ENCODE measurements around the gene PURA. TPM values are rescaled to one million over a fixed set of nuclear protein-coding genes. Genes with fewer than 3 reads are reported as not detected.

The PURA gene
- total and polyA plus RNA-seq, 4 donors: 3.5 to 22.1 (median 11.6) TPM

DNA sequence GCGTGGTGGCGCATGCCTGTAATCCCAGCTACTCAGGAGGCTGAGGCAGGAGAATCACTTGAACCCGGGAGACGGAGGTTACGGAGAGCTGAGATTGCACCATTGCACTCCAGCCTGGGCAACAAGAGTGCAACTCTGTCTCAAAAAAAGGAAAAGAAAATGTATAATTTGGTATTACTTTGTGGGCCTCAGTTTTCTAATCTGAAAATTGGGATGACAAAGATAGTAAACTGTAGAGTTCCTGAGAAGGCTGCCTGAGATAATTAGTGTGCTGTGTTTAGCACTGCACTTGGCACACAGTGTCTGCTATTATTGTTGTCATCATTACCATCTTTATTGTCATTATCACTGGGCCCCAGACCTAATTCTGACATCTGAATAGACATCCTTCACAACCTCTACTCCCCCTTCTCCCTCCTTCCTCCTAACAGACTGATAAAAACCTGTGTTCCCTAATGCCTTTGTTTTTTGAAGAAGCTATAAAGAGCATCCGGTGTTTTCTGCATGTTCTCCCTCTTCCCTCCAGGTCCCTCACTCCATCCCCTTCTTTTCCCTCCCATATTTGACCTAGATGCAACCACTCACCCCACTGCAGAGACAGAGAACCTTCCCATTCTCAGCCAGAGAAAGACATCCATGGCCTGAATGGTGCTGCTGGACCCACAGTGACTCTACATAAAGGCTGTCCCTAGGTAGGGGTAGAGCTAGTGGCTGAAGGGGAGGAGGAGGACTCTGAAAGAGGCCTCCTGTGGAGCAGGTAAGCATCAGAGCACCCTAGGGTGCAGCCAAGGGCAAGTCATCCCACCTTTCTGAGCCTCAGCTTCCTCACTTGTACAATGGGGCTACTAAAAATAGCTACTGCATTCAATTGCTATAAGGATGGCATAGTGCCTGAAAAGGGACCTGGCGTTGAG is 45.4 kb downstream of the PURA start:
- ATAC-seq (ENCODE audit: insufficient read depth, low FRiP score): no peak
- Histone ChIP-seq H3K36me3 (ENCODE audit: control insufficient read depth in 4 of 4, insufficient read depth in 4 of 4, low read length in 4 of 4) (no peaks in the 10 kb centered on the region), H3K9ac (ENCODE audit: insufficient read depth in 1 of 2, low read length in 2 of 2) (no peak overlapping the region), H3K27me3 (ENCODE audit: control insufficient read depth in 3 of 3, insufficient read depth in 3 of 3, low read length in 2 of 3) (no peaks in the 10 kb centered on the region), H3K4me3 (no peak overlapping the region), H3K4me1 (ENCODE audit: control insufficient read depth in 5 of 5, insufficient read depth in 5 of 5, low read length in 5 of 5) (peaks cover 0 to 7% (median 4%) of the 10 kb centered on the region in 5 donors), H3K9me3 (ENCODE audit: control insufficient read depth in 4 of 4, insufficient read depth in 3 of 4, low read length in 3 of 4) (no peaks in the 10 kb centered on the region), H3K27ac (ENCODE audit: low read depth in 1 of 2, low read length in 1 of 2) (no peak overlapping the region)
- TF ChIP-seq, protein P1, sequence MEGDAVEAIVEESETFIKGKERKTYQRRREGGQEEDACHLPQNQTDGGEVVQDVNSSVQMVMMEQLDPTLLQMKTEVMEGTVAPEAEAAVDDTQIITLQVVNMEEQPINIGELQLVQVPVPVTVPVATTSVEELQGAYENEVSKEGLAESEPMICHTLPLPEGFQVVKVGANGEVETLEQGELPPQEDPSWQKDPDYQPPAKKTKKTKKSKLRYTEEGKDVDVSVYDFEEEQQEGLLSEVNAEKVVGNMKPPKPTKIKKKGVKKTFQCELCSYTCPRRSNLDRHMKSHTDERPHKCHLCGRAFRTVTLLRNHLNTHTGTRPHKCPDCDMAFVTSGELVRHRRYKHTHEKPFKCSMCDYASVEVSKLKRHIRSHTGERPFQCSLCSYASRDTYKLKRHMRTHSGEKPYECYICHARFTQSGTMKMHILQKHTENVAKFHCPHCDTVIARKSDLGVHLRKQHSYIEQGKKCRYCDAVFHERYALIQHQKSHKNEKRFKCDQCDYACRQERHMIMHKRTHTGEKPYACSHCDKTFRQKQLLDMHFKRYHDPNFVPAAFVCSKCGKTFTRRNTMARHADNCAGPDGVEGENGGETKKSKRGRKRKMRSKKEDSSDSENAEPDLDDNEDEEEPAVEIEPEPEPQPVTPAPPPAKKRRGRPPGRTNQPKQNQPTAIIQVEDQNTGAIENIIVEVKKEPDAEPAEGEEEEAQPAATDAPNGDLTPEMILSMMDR (IDR thresholded peaks at IDR 0.05; ENCODE audit: control extremely low read depth, extremely low read depth): no peak
- 83 to 86% methylated on average over 7 of the region's 7 CpGs for WGBS, 2 donors
- no peak for DNase-seq

DNA sequence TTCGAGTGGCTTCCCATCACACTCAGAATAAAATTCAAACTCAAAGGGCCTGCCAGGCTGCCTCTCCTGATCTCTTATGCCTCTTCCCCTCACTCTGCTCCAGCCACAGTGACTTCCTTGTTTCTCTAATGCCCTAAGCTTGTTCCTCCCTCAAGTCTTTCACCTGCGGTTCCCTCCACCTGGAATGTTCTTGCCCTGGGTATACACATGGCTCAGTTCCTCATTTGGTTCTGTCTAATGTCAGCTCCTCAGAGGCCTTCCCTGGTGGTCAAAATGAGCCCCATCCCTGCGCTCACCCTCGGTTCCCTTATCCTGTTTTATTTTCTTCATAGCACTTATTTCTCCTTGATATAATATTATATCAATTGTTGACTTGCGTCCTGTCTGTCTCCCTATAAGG is 48.4 kb downstream of the PURA start:
- ATAC-seq (ENCODE audit: insufficient read depth, low FRiP score): no peak
- H3K4me1 ChIP-seq (ENCODE audit: control insufficient read depth in 5 of 5, insufficient read depth in 5 of 5, low read length in 5 of 5): peaks cover 0 to 8% (median 0%) of the 10 kb centered on the region in 5 donors
- TF ChIP-seq, protein P1 (IDR thresholded peaks at IDR 0.05; ENCODE audit: control extremely low read depth, extremely low read depth): no peak
- H3K36me3 ChIP-seq (ENCODE audit: control insufficient read depth in 4 of 4, insufficient read depth in 4 of 4, low read length in 4 of 4): no peaks in the 10 kb centered on the region
- 75 to 76% methylated on average over 5 of the region's 5 CpGs for WGBS, 2 donors
- no peak overlapping the region for H3K9ac ChIP-seq (ENCODE audit: insufficient read depth in 1 of 2, low read length in 2 of 2)
- no peak overlapping the region for H3K27ac ChIP-seq (ENCODE audit: low read depth in 1 of 2, low read length in 1 of 2)
- no peak overlapping the region for H3K4me3 ChIP-seq
- no peaks in the 10 kb centered on the region for H3K27me3 ChIP-seq (ENCODE audit: control insufficient read depth in 3 of 3, insufficient read depth in 3 of 3, low read length in 2 of 3)
- no peaks in the 10 kb centered on the region for H3K9me3 ChIP-seq (ENCODE audit: control insufficient read depth in 4 of 4, insufficient read depth in 3 of 4, low read length in 3 of 4)
- DNase-seq: no peak

DNA sequence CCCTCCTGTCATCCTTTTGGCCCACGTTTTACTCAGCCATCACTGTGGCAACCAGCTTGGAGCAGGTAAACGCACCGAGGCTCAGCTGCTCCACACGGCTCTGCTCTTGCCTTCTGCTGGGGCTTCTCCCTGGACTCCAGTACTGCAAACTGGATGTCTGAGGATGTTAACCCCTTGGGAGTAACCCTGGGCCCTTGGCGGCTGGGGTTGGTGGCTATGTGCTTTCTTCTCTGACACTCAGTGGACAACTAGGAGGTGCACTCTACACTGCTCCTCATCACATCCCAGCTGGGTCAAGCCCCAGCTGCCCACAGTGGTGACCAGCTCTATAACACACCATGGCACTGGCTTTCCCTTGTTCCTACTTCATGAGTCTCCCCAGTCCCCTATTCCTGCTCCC is 48.9 kb downstream of the PURA start:
- WGBS, 2 donors: 68 to 80% methylated on average over 5 of the region's 5 CpGs
- no peak overlapping the region for H3K9ac ChIP-seq (ENCODE audit: insufficient read depth in 1 of 2, low read length in 2 of 2)
- peaks cover 0 to 8% (median 0%) of the 10 kb centered on the region in 5 donors for H3K4me1 ChIP-seq (ENCODE audit: control insufficient read depth in 5 of 5, insufficient read depth in 5 of 5, low read length in 5 of 5)
- H3K4me3 ChIP-seq: no peak overlapping the region
- TF ChIP-seq, protein P1 (IDR thresholded peaks at IDR 0.05; ENCODE audit: control extremely low read depth, extremely low read depth): no peak
- no peaks in the 10 kb centered on the region for H3K27me3 ChIP-seq (ENCODE audit: control insufficient read depth in 3 of 3, insufficient read depth in 3 of 3, low read length in 2 of 3)
- H3K36me3 ChIP-seq (ENCODE audit: control insufficient read depth in 4 of 4, insufficient read depth in 4 of 4, low read length in 4 of 4): no peaks in the 10 kb centered on the region
- no peak for ATAC-seq (ENCODE audit: insufficient read depth, low FRiP score)
- no peak for DNase-seq
- H3K9me3 ChIP-seq (ENCODE audit: control insufficient read depth in 4 of 4, insufficient read depth in 3 of 4, low read length in 3 of 4): no peaks in the 10 kb centered on the region
- no peak overlapping the region for H3K27ac ChIP-seq (ENCODE audit: low read depth in 1 of 2, low read length in 1 of 2)
